HepG2 (cell line): ENCODE data around the gene ACRBP.

Source experiments
- ARID2 ChIP-seq: sonication (generic); formaldehyde crosslinking; IDR thresholded peaks from 2 replicates; pipeline ENCODE4 v1.8.1; 2022; ENCODE audit warnings: mild to moderate bottlenecking, missing genetic modification reagents, borderline replicate concordance
- DBP ChIP-seq: sonication (generic); formaldehyde crosslinking; IDR thresholded peaks from 2 replicates; pipeline ENCODE4 v1.4.0; 2020; ENCODE audit warnings: missing genetic modification reagents; ENCODE audit errors: not compliant biosample characterization
- ERF ChIP-seq: IDR thresholded peaks from 2 replicates; pipeline ENCODE4 v1.6.1; 2018; ENCODE audit warnings: missing biosample characterization, missing genetic modification reagents
- FOXK1 ChIP-seq: sonication (generic); formaldehyde crosslinking; IDR thresholded peaks from 2 replicates; pipeline ENCODE4 v1.4.0; 2020; ENCODE audit warnings: low read depth, missing genetic modification reagents, borderline replicate concordance
- JUNB ChIP-seq: sonication (generic); formaldehyde crosslinking; IDR thresholded peaks from 2 replicates; pipeline ENCODE4 v1.8.0; 2022; ENCODE audit warnings: missing genetic modification reagents, mild to moderate bottlenecking, borderline replicate concordance
- KLF6 ChIP-seq: IDR thresholded peaks from 2 replicates; pipeline ENCODE4 v1.8.0; 2016; ENCODE audit warnings: missing biosample characterization, missing genetic modification reagents
- KMT2A ChIP-seq: sonication (generic); formaldehyde crosslinking; IDR thresholded peaks from 2 replicates; pipeline ENCODE4 v1.4.0; 2020; ENCODE audit warnings: missing genetic modification reagents
- POLR2A ChIP-seq, 2 experiments: IDR thresholded peaks; 2 replicates each; pipeline ENCODE4 v1.6.1; 2011; ENCODE audit warnings: low read depth in 2 of 2, low read length in 2 of 2, mild to moderate bottlenecking in 1 of 2, moderate library complexity in 1 of 2; ENCODE audit not compliant: insufficient read depth in 1 of 2
- ZNF18 ChIP-seq: sonication (generic); formaldehyde crosslinking; IDR thresholded peaks from 2 replicates; pipeline ENCODE4 v1.8.0; 2022; ENCODE audit warnings: mild to moderate bottlenecking, missing genetic modification reagents; ENCODE audit not compliant: insufficient replicate concordance
- ZNF773 ChIP-seq: sonication (generic); formaldehyde crosslinking; IDR thresholded peaks from 2 replicates; pipeline ENCODE4 v1.4.0; 2020; ENCODE audit warnings: missing genetic modification reagents, borderline replicate concordance
- TF ChIP-seq, protein P1 (sequence below): sonication (generic); formaldehyde crosslinking; IDR thresholded peaks from 2 replicates; pipeline ENCODE4 v1.5.0; 2020; ENCODE audit warnings: mild to moderate bottlenecking, missing genetic modification reagents, moderate library complexity
- TF ChIP-seq, protein P2 (sequence below): sonication (generic); formaldehyde crosslinking; IDR thresholded peaks from 2 replicates; pipeline ENCODE4 v1.4.0; 2020; ENCODE audit warnings: missing genetic modification reagents, mild to moderate bottlenecking, borderline replicate concordance
- TF ChIP-seq, protein P3 (sequence below), 2 experiments: sonication (generic) in 1 of 2; formaldehyde crosslinking in 1 of 2; IDR thresholded peaks; 2 replicates each; pipeline versions ENCODE4 v1.5.1 to v1.6.1; 2011 to 2020; ENCODE audit warnings: borderline replicate concordance in 1 of 2, low read depth in 1 of 2, low read length in 1 of 2, mild to moderate bottlenecking in 1 of 2, missing genetic modification reagents in 1 of 2, moderate library complexity in 1 of 2

DNA sequence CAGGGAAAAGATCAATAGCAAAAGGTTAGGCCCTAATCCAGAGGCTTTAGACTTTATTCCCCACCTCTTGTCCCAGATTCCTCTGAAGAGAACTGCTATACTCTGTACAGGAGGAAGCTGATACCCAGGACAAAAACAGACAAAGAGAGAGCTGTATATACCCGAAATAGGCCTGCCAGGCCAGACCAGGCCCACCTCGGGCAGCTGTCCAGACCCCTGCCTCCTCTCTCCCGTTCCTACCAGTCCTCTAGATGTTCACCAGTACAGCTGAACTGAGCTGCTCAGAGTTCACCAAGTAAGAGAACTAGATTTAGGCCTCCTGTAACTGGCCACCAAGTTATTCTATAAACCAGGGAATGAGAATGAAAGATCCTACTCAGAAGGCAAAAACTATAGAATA is 44.7 kb downstream of the ACRBP start:
- TF ChIP-seq, protein P1, sequence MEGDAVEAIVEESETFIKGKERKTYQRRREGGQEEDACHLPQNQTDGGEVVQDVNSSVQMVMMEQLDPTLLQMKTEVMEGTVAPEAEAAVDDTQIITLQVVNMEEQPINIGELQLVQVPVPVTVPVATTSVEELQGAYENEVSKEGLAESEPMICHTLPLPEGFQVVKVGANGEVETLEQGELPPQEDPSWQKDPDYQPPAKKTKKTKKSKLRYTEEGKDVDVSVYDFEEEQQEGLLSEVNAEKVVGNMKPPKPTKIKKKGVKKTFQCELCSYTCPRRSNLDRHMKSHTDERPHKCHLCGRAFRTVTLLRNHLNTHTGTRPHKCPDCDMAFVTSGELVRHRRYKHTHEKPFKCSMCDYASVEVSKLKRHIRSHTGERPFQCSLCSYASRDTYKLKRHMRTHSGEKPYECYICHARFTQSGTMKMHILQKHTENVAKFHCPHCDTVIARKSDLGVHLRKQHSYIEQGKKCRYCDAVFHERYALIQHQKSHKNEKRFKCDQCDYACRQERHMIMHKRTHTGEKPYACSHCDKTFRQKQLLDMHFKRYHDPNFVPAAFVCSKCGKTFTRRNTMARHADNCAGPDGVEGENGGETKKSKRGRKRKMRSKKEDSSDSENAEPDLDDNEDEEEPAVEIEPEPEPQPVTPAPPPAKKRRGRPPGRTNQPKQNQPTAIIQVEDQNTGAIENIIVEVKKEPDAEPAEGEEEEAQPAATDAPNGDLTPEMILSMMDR (CRISPR knock-in tag) = no peak
- TF ChIP-seq DBP (CRISPR knock-in tag) (no peak), ARID2 (CRISPR knock-in tag) (no peak), ZNF18 (CRISPR knock-in tag) (no peak), POLR2A (IDR thresholded peaks at IDR 0.05; ENCODE audit: insufficient read depth in 1 of 2, low read depth in 2 of 2, low read length in 2 of 2) (no peak), FOXK1 (CRISPR knock-in tag) (no peak), ZNF773 (CRISPR knock-in tag) (no peak), KMT2A (CRISPR knock-in tag) (no peak), ERF (no peak), JUNB (CRISPR knock-in tag) (no peak), KLF6 (no peak)
- TF ChIP-seq, protein P2, sequence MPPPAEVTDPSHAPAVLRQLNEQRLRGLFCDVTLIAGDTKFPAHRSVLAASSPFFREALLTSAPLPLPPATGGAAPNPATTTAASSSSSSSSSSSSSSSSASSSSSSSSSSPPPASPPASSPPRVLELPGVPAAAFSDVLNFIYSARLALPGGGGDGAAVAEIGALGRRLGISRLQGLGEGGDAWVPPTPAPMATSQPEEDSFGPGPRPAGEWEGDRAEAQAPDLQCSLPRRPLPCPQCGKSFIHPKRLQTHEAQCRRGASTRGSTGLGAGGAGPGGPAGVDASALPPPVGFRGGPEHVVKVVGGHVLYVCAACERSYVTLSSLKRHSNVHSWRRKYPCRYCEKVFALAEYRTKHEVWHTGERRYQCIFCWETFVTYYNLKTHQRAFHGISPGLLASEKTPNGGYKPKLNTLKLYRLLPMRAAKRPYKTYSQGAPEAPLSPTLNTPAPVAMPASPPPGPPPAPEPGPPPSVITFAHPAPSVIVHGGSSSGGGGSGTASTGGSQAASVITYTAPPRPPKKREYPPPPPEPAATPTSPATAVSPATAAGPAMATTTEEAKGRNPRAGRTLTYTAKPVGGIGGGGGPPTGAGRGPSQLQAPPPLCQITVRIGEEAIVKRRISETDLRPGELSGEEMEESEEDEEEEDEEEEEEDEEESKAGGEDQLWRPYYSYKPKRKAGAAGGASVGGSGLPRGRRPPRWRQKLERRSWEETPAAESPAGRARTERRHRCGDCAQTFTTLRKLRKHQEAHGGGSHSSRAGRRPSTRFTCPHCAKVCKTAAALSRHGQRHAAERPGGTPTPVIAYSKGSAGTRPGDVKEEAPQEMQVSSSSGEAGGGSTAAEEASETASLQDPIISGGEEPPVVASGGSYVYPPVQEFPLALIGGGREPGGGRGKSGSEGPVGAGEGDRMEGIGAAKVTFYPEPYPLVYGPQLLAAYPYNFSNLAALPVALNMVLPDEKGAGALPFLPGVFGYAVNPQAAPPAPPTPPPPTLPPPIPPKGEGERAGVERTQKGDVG (CRISPR knock-in tag) = no peak
- TF ChIP-seq, protein P3, sequence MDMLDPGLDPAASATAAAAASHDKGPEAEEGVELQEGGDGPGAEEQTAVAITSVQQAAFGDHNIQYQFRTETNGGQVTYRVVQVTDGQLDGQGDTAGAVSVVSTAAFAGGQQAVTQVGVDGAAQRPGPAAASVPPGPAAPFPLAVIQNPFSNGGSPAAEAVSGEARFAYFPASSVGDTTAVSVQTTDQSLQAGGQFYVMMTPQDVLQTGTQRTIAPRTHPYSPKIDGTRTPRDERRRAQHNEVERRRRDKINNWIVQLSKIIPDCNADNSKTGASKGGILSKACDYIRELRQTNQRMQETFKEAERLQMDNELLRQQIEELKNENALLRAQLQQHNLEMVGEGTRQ (IDR thresholded peaks at IDR 0.05; ENCODE audit: low read depth, low read length) = no peak
- TF ChIP-seq, protein P3 (CRISPR knock-in tag; IDR thresholded peaks at IDR 0.05; ENCODE audit: borderline replicate concordance) = no peak
